Measurements from ENCODE around the gene GUK1.
"Not testable (repeated sequence)": the region's sequence is repeated elsewhere in the genome, so short reads cannot be mapped to it uniquely, and the experiment has no call there.

GUK1 gene

DNA sequence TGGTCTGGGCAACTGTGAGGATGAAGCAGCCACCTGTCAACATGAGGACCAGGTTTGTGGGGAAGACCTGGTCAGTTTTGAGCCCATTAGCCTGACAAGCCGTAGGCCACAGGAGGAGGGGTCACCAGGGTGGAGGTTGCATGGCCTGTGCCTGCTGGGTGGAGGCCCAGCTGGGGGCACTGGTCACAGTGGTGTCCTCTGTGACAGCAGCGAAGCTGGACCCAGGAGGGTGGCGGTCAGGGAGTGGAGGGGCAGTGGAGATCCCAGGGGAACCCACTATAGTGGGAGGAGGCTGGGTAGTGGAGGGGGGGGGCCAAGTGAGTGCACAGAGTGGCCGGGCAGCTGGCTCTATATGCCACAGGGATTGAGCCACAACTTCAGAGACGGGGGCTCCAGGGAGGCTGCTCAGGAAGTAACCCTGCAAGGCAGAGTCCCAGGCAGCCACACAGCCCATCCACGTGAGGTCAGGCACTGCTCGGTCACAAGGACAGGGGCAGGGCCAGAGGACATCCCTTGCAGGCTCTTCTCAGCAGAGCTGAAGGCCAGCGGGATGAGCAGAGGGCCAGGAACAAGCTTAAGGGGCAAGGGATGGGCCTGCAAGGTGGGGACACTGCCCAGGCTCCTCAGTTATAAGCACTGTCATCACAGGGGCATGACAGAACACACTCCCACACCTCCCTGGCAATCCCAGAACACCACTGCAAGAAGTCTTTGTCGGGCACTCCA lies 34.6 kb upstream of the GUK1 start:
- DNase-seq: no peak

DNA sequence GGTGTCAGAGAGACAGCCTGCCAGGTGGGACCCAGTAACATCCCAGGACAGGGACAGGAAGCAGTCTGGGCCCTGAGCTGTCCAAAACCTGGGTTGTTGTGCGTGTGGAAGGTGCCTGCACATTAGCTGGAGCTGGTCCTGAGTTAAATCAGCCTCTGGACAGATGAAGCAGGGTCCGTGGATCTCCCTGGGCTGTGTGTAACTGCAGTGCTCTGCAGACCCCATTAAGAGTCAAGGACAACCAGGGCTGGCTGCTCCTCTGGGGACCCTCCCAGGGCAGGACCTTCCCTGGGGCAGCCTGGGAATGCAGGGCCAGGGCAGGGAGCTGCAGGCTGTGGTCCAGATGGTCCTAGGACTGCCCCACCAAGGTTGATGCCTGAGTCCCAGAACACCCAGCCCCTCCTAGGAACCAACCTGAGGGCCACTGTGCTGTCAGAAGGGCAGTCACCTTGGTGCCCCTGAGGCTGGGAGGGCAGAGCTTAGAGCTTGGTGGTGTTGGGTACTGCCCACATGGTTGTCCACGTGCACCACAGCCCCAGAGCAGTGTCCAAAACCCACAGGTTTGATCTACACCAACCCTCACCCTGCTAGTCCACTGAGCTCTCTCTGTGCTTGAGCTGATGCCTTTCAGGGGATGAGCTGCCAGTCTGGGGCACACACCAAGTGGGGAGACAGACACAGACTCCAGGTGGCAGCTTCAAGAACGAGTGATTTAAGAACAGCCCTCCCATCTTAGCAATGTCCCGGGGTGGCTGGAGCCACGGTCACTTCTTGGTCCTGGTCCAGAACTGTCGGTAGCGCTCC lies 33.9 kb upstream of the GUK1 start:
- DNase-seq: no peak

DNA sequence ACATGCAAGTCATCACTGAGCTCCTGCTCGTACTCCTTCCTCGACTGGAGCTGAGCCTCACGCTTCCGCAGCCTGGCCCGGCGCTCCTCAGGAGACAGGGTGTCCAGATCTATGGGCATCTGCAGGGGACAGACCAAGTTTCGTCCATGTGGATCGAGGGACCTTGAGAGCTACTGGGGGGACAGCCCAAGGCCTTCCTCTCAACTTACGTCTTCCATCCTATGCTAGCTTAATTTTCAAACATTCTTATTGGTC lies 33.4 kb upstream of the GUK1 start:
- DNase-seq: no peak

DNA sequence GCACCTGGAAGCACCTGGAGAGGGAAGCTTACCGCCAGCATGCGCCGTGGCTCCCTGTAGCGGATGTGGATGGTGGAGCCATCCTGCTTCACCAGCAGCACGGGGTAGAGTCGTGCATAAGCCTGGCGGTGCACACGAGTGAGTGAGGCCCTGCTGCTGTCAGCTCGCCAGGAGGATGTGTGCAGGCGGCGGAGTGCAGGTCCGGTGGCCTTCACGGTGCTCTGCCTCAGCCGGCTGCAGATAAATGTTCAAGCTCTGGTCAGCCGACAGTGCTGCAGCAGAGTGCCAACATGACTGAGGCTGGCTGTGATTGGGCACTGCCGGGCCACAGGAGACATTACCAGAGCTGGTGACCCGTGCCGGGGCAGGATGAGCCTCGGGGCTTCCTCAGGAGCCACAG lies 32.4 kb upstream of the GUK1 start:
- DNase-seq: no peak

DNA sequence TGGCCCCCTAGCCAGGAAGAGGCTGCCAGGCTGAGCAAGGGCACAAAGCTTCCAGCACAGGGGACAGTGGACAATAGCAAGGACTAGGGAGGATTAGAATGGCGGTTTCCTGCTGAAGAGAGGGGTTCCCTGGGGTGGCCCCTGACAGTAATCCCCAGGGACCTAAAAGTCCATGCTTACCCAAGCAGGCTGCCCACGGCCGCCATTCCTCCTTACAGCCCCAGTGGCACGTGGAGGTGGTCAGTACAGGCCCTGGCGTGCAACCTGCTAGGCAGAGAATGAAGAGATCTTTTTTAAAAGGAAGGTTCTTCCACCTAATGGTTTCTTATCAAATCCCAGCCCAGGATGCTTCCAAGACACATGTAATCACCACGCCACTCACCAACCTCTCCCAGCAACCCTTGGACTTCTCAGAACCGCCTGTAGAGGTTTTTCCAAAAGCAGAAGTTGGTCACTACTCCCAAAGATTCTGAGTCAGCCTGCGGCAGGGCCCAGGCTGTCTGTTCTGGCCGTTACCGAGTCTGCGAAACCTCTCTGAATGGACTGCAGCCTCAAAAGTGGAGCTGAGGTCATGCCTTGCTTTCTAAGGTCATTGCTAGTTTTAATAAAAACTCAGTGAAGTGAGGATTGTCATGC lies 31.9 kb upstream of the GUK1 start:
- DNase-seq: no peak

DNA sequence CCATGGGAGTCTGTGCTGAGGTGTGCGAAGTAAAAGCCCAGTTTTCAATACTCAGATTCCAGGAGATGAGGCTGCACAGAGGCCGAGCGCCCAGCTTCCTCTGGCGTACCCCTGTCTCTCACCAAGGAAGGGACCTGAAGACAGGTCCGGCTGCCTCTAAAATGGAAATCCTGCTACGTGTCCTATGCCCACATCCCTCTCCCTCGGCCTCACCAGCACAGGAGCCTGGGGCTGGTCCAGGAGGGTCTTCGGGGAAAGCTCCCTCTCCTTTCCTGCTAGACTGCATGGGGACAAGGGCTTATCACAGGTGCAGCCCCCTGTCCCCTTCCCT lies 31.4 kb upstream of the GUK1 start:
- no peak for DNase-seq

DNA sequence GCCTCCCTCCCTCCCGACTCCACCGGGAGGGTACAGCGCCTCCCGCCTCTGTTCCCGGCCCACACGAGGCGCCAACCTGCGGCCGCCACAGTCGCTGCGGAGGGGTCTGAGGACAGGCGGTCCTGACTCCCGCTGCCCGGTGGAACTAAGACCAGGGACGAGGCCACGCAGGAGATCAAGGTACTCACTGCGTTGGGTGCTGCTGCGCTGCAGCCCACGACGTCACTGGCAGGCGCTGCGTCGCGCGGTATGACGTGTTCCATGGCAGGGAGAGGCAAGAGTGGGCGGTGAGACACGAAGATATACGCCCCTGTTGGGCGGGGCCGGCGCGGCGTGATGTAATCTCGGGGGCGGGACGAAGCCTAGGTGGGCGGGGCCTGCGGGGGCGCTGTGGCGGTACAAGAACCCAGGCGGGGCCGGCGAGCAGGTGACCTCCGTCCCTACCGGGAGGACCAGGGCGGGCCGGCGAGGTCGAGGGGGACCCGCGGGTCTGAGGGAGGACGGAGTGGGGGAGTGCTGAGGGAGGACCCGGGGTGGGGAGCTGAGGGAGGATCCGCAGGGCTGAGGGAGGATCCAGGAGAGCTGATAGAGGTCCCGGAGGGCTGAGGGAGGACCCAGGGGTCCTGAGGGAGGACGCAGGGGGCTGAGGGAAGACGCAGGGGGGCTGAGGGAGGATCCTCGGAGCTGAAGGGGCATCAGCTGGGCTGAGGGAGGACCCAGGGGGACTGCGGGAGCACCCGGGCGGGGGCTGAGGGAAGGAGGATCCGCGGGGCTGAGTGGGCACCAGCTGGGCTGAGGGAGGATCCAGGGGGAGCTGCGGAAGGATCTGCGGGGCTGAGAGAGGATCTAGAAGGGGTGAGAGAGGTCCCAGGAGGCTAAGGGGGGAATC lies 30.8 kb upstream of the GUK1 start, which contains the start of gene MRPL55:
MRPL55 (minus strand) TSS at position 227 of the 889 bp plus-strand sequence. CDS start 1,039 bp downstream, outside the sequence.
- DNase-seq: peak; percentile 62

DNA sequence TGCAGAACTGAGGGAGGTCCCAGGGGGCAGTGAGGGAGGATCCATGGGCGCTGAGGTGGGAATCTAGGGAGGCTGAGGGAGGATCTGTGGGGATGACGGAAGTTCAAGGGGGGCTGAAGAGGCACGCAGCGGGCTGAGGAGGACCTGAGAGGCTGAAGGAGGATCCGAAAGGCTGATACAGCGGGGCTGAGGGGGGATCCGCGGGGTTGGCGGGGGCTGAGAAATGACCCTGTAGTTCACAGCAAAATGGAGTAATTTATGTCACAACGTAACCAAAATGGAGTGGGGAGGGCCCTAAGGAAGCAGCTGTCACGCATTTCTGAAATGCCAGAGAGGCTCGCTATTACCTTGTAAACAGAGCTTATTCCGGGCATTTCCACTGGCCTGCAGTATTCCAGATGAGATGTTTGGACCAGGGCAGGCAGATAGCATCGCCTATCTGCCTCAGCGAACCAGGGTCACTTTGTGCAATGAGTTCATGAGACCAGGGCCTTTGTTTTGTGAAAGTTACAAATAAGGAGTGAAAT lies 30.1 kb upstream of the GUK1 start:
- no peak for DNase-seq

DNA sequence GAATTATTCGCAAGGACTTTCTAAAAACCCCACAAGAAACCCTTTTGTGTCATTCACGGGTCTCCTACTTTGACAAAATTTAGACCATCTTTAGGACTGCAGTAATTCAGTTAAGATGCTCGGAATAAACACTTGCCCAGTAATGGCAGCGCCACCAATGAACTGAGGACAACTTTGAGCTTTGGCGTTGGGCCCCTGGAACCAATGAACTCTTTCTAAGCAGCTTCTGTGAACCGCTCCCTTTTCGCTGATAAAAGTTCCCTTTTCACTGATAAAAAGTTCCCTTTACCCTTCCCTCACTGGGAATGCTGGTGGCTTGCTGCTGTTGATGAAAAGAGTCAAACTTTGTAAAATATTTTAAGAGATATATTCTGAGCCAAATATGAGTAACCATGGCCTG lies 29.5 kb upstream of the GUK1 start:
- no peak for DNase-seq

DNA sequence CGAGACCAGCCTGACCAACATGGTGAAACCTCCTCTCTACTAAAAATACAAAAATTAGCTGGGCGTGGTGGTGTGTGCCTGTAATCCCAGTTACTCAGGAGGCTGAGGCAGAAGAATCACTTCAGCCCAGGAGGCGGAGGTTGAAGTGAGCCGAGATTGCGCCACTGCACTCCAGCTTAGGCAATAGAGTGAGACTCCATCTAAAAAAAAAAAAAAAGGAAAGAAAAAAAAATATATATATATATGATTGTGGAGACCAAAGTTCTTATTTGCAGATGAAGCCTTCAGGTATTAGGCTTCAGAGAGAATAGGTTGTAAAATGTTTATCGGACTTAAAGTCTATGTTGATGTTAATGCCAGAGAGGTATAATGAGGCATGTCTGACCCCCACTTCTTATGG lies 28.8 kb upstream of the GUK1 start:
- DNase-seq: not testable (repeated sequence)

DNA sequence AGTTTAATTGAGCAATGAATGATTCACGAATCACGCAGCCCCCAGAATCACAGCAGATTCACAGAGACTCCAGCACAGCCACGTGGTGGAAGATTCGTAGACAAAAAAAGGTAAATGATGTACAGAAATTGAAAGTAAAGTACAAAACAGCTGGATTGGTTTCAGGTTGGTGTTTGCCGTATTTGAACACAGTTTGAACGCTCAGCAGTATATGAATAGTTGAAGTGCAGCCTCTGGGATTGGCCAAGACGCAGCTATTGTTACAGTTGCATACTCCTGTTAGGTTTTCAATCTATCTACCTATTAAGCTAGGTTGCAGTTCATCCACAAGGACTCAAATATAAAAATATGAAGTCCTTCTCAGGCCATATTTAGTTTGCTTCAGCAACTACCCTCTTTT lies 27.9 kb upstream of the GUK1 start:
- no peak for DNase-seq

DNA sequence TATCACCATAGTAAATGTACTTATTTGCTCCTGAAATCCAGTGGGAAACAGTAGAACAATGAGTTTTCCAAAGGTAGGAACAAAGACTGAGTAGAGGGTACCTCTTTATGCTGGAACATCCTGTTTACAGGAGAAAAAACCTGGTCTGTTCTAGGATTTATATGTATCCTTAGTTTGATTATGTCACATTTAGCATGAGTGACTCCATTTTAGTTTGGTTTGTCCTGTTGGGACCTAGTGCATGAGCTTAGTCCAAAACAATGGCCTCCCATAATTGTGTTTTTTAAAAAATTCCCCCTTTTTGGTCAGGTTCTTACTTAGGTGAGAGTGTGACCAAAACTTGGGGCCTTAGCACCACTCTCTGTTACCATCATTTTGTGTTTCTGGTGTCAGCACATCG lies 27.5 kb upstream of the GUK1 start:
- no peak for DNase-seq

DNA sequence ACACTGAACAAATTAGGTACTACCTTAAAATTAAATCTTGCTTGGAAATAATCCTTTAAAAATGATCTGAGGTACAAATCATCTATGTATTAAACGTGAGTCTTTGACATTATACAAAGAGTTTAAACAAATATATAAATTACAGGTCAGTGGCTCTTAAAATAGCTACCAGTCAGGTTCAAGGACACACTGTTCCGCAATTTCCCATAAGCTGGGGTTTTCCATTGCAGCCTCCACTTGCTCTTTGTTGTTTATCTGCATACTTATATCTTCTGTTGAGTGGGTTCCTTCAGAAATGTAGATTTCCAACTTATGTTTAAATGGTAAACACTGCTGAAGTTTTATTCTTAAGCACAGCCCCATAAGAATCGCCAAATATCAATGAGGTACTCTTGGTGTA lies 25.3 kb upstream of the GUK1 start:
- no peak for DNase-seq

DNA sequence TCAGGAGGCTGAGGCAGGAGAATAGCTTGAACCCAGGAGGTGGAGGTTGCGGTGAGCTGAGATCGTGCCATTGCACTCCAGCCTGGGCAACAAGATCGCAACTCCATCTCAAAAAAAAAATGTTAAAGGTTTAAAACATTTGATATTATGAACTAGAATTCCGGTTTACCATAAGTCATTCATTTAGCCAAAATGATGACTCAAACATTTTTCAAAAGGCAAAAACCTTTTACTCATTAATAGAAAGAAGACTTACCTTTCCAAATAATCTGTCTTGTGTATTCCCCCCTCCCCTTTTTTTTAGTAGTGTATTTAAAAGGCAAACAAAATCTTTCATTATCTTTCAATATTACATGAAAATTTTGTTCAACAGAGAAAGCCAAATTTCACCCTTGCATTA lies 22.7 kb upstream of the GUK1 start:
- no peak for DNase-seq

DNA sequence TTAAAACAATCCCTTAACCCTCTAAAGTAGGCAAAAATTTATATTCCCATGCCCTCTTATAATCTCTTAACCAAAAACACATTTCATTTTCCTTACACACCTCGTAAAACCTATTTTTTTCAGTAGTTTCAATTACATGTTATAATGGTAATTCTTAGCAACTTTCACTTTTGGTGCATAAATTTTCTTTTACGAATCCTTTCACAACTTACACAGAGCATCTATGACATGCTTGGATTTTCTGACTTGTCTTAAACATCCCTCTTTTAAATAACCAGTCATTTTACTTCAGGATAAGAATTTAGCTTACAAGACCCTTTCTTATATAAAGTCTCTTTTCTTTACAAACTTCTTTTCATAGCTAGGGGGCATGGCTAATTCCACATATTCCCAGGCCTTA lies 22.0 kb upstream of the GUK1 start:
- no peak for DNase-seq

DNA sequence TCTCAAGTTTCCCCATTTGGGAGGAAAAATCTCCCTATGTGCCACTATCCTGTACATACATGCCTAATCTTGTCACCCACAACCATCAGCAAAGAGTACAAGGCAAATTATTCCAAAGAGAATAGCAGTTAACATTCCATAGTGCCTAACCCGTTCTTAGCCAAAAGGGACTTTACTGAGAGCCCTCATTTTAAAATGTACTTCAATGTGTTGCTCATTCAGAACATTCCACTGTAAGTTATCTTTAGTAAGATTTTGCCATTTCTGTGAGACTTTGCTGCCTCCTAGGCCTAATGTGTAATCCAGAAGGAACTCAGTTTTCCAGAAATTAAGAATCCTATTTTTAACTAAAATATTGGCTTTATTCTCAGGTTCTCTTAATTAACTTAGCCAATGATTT lies 19.7 kb upstream of the GUK1 start:
- no peak for DNase-seq

DNA sequence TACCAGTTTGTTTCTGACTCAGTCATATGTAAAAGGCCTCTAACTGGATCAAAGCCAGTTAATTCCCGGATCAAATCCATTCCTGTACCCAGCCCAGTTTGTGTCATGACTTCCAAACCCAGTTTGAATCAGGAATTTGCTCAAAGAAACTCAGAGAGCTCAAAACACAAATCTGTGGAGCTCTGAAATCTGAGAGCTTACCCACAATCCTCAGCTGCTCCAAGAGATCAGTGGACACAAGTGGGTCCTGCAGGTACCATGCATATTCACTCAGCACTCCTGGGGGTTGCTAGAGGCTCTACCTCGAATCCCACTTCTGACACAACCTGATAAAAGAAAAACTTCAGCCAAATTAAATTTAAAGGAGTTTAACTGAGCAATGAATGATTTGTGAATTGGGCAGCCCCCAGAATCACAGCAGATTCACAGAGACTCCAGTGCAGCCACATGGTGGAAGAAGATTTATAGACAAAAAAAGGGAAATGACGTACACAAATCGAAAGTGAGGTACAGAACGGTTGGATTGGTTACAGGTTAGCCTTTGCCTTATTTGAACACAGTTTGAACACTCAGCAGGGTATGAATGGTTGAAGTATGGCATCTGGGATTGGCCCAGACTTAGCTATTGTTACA lies 19.1 kb upstream of the GUK1 start:
- DNase-seq: no peak

DNA sequence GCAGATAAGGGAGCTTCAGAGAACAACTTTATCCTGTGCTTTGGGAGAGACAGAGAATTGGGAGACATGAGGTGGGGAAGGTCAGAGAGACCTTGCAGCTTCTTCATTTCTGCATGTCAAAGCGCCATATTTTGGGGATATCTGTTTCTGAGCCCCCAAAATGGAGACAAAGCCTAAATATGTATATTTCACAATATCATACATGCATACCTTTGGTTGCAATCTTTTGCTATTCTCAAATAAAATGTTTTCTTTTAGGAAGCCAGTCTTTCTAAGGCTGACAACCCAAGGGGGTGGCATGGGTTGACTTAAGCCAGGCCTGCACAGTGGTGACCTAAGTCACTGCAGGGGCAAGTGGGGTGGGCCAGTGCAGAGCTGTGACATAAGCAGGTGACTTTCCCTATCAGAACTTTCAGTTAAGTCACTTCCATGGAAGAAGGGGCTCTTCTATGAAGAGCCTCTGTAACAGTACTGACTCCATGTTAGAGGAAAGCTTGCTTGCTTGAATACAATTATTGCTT lies 17.1 kb upstream of the GUK1 start:
- no peak for DNase-seq

DNA sequence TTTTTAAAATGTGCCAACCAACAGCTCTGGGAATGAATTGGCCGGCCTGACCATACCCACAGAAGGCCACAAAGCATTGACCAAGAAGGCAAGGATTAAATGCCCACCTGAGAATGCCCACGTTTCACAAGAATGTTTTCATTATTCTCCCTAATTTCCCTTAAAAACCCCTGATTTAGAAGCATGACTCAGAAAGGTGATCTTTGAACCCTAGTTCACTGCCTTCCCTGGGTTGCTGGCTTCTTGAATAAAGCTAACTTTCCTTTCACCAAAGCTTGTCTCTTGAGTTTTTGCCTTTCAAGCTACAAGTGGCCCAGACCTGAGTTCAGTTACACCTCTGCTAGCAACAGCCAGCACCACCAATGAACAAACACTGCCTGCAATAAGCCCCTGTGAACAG lies 16.6 kb upstream of the GUK1 start:
- no peak for DNase-seq

DNA sequence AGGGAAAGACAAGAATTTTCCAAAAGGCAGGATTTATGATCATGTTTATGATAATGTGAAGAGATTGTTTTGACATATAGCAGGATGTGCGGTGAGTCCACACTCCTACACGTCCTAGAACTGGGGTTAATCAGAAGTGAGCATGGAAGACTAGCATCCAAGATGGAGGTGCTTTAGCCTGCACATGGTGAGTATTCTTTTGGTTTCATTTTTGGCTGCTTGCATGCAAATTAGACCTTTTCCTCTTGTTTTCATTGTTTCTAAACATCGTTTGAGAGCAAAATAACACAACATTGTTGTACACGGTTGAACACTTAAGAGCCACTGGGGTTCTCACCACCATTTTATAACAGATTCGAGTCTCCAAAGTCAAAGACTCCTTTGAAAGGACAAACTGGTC lies 14.9 kb upstream of the GUK1 start:
- no peak for DNase-seq

DNA sequence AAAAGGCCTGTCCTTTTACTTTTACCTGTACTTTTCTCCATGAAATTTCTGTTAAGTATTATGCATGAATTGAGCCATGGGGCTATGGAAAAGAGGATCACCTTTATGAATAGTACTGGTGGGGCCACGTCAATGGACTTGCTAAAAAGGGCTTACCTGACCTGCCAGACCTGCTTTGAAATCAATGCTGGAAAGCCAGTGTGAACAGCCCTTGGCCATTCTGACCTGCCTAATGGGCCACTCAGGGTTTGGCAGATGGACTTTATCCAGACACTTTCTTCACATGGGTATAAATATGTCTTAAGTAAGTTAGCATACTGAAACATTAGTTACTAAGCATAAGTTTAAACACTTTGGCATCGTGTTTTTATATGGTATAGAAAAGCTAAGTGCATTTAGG lies 8.3 kb upstream of the GUK1 start:
- DNase-seq: no peak

DNA sequence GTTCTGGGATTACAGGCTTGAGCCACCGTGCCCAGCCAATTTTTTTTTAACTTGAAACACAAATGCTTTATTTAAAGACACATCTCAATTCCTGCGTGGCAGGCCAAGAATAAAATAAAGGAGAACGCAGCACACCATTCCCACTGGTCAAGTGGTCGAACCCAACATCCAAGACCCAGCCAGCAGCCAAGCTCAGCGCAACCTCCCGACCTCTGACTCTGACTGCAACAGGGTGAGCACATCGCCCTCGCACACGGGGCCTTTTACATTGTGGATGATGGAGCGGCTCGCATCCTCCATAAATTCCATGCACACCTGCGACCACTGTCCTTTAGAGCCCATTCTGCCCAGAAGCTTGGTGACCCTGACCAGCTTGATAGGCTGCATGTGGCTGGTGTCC lies 5.5 kb upstream of the GUK1 start:
- no peak for DNase-seq

DNA sequence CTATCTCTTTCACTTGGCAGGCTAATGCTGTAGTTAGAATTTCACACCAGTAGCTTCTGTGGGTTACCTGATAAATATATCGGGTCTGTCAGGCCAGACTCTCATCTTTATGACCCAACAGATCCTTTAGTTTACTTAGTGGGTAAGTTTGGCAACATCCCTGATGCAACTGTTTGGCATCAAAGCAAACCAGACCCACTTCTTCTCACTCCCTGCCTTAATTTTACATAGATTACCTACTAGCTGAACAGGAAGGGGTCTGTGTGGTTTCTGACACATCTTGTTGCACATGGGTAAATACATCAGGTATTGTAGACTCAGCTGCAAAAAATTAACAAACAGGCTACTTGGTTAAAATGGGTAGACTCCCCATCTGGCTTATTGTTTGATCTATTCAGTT lies 3.2 kb upstream of the GUK1 start:
- no peak for DNase-seq
